Stimulated activated CD8-positive, alpha-beta memory T cell treated with anti-CD3 and anti-CD28 coated beads, Interleukin-4, amount 100 ng/mL, for 4 hours (primary cell): ENCODE results near the gene SYN1.

Experiments used
- DNase-seq, 2 donors: peaks; one replicate each; pipeline ENCODE4 v3.0.0-alpha.2; 2020; ENCODE audit warnings: low read depth in 2 of 2, low spot score in 1 of 2

The SYN1 gene

GRCh38 chrX:47540754-47541538 is 78.7 kb downstream of the SYN1 start:
- DNase-seq: no peak

DNA sequence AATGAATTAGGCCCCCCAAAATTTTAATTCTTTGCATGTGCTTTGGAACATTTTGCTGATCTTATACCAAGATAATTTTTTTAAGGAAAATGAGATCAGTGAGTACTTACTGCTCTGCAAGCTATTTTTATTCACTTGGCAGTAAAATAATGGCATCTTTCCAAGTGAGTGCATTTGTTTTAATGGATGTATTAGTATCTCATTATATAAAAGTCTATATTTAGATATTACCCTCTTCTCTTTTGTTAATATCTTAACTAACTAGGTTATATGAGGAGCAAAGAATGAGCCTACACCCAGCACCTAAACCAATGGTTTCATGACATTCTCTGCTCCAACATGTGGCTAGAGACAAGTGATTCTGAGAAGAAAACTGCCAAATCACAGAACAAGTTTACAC is 79.8 kb downstream of the SYN1 start:
- no peak for DNase-seq

- no peak for DNase-seq
Observed at GRCh38 chrX:47530049-47530448, 89.6 kb downstream of the SYN1 start.

- DNase-seq: no peak
Observed at GRCh38 chrX:47529548-47529947, 90.1 kb downstream of the SYN1 start.

DNA sequence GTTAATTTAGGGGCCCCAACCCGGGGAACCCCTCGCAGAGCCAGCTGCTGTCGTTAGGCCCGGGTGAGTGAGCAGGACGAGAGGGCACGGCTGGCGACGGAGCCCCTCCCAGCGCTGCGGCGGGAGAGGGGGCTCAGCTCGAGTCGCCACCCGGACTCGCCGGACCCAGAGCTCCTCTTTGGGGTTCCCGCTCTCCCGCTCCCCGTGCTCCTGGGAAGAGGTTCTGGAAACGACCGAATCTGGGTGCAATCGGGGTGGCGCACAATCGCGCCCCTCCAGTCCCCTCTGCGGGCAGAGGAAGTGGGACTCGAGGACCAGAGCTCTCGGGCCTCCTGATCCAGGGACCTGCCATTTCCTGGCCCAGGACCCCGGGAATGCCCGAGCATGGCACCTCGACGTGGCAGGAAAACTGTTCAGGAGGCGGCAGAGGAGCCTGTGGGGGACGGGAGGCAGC is 95.9 kb downstream of the SYN1 start:
- DNase-seq: no peak

DNA sequence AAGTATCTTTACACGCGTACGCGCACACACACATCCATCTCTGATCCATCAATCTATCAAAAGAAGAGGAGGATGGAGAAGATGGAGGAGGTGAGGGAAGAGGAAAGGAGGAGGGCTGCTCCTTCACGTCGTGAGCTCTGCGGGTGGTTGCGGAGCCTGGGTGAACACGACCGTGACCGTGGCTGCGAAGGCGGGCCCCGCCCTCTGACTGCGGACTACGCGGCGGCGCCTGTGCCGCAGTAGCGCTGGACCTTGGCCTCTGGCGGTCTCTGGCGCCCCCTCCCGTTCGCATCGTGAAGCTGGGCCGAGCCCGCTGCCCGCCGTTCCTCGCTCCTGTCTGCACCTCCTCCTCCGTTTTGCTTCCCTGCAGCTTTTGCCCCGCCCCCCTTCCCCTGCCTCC is 96.4 kb downstream of the SYN1 start:
- DNase-seq: peak; percentile 53 to 55
